Heart right ventricle (tissue), 16 donors: Measurements from ENCODE around the gene ATXN7L1. TPM values are rescaled to one million over a fixed set of nuclear protein-coding genes. Genes with fewer than 3 reads are reported as not detected.

Experiments
- ATAC-seq, 8 donors: fragments of 200-7000 bp; cut with Tn5 transposase; one replicate each; pipeline ENCODE4 v1.9.1; 2020; ENCODE audit warnings: mild to moderate bottlenecking in 8 of 8, moderate library complexity in 8 of 8, moderate number of reproducible peaks in 1 of 8
- DNase-seq, 2 donors: peaks; one replicate each; pipeline ENCODE4 v3.0.0-alpha.2; 2020
- H3K27ac ChIP-seq, 10 donors: fragments of 200-600 bp; sonication (generic) in 2 of 10; one replicate each; pipeline versions ENCODE4 v1.5.0 to v1.8.0; 2020 to 2022; ENCODE audit warnings: mild to moderate bottlenecking in 3 of 10
- H3K27me3 ChIP-seq, 7 donors: fragments of 200-600 bp; one replicate each; pipeline ENCODE4 v1.8.0; 2021 to 2022; ENCODE audit warnings: mild to moderate bottlenecking in 2 of 7
- H3K36me3 ChIP-seq, 9 donors: fragments of 200-600 bp; sonication (generic) in 1 of 9; one replicate each; pipeline versions ENCODE4 v1.5.0 to v1.8.0; 2020 to 2022; ENCODE audit warnings: mild to moderate bottlenecking in 2 of 9
- H3K4me1 ChIP-seq, 9 donors: fragments of 200-600 bp; sonication (generic) in 1 of 9; one replicate each; pipeline versions ENCODE4 v1.5.0 to v1.8.0; 2020 to 2022; ENCODE audit warnings: mild to moderate bottlenecking in 4 of 9
- H3K4me3 ChIP-seq, 10 donors: fragments of 200-600 bp; sonication (generic) in 2 of 10; one replicate each; pipeline versions ENCODE4 v1.5.0 to v1.8.0; 2020 to 2022; ENCODE audit warnings: mild to moderate bottlenecking in 7 of 10, moderate library complexity in 2 of 10
- H3K9me3 ChIP-seq, 11 donors: fragments of 200-600 bp in 10 of 11; sonication (generic) in 2 of 11; one replicate each; pipeline versions ENCODE4 v1.5.0 to v1.8.0; 2013 to 2022; ENCODE audit warnings: mild to moderate bottlenecking in 2 of 11, control low read depth in 1 of 11, moderate library complexity in 1 of 11
- WGBS, 2 donors: extraction: QIAGEN DNeasy Blood & Tissue Kit; methylation state at CpG; one replicate each; pipeline ENCODE4 v1.1.7; 2013; ENCODE audit warnings: inconsistent platforms in 1 of 2; 5-methylcytosine and 5-hydroxymethylcytosine counted together
- intact Hi-C, 10 donors: fragments of 100-400 bp; cut with DNase I; formaldehyde crosslinking; loops; one replicate each; pipeline versions ENCODE4 v1.11.1 to v1.14.2; 2022
- polyA plus RNA-seq, 2 donors: library from polyadenylated mRNA; stranded (reverse); fragments of 200-250 nt; gene quantifications; one replicate each; pipeline ENCODE4 v1.2.3, GENCODE V29; 2013
- total RNA-seq, 10 donors: library from RNA; stranded (reverse); fragmentation: NEBNext Ultra II Directional in 3 of 10; extraction: Animal tissue kit (Norgen Biotek cat#: 25700) in 3 of 10; gene quantifications; one replicate each; pipeline versions ENCODE4 v1.2.1 to v1.2.4, GENCODE V29; 2021 to 2023
- TF ChIP-seq, protein P1 (sequence below), 9 donors: fragments of 200-600 bp; sonication (generic) in 2 of 9; IDR thresholded peaks; one replicate each; pipeline versions ENCODE4 v1.5.0 to v1.8.0; 2021 to 2022; ENCODE audit warnings: antibody characterized with exemption in 9 of 9, mild to moderate bottlenecking in 5 of 9, moderate library complexity in 1 of 9
- donor health status: Arrhythmogenic right ventricular cardiomyopathy.
- donor health status: ischemic (EF 13 %, LVEDD 7.1; RV severe dilation, severe dysfunction).
- donor health status: healthy with polysubstance abuse.
- donor health status: DM: no; HTN: yes; CAD: no.
- donor health status: DM: no; HTN: no; CAD: no.
- donor health status: ischemic (EF 25% LVEDD 6.9; RV normal size, moderate dysfunction).
- donor health status: ischemic (EF 25% LVEDD 5.7; RV mildly dilated, moderate dysfunction).
- donor health status: healthy.
- donor health status: DM: yes; HTN: yes; CAD: no.
- donor health status: Ischemic cardiomyopathy.
- donor health status: ischemic (EF 35%, LVEDD 5.7; RV mildly dilated, moderate dysfunction).
- donor health status: nonischemic (EF 11% LVEDD 7.7; RV severe dilation, severe dysfunction).
- donor health status: DM: yes; HTN: yes; CAD: no.
- donor health status: PGD.
- donor health status: ischemic (EF 29% LVEDD 5.4; RV normal size, mild dysfunction).
- donor health status: nonischemic (EF 23%, LVEDD 6.1; RV moderate dilation, normal function).

The ATXN7L1 gene
- total and polyA plus RNA-seq, 12 donors = 1.7 to 7.2 (median 5.4) TPM

DNA sequence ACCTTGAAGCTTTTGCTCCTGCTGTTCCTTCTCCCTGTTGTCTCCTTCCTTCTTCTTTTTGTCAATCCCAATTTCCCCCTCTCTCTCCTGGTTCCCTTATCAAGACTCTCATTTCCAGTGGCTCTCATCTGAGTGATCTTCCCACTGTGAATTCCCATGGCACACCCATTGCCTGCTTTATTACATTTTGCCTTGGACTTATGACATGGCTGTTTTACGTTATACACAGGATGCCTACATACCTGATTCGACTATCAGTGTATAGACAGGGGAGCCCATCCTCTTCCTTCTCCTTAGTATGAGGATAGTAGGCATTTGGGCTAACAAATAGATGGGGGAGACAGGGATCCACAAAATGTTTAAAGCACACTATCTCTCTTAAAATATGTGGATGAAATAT lies 255.2 kb downstream of the ATXN7L1 start:
- H3K4me1 ChIP-seq = peaks cover 0 to 25% (median 12%) of the 10 kb centered on the region in 9 donors
- TF ChIP-seq, protein P1, sequence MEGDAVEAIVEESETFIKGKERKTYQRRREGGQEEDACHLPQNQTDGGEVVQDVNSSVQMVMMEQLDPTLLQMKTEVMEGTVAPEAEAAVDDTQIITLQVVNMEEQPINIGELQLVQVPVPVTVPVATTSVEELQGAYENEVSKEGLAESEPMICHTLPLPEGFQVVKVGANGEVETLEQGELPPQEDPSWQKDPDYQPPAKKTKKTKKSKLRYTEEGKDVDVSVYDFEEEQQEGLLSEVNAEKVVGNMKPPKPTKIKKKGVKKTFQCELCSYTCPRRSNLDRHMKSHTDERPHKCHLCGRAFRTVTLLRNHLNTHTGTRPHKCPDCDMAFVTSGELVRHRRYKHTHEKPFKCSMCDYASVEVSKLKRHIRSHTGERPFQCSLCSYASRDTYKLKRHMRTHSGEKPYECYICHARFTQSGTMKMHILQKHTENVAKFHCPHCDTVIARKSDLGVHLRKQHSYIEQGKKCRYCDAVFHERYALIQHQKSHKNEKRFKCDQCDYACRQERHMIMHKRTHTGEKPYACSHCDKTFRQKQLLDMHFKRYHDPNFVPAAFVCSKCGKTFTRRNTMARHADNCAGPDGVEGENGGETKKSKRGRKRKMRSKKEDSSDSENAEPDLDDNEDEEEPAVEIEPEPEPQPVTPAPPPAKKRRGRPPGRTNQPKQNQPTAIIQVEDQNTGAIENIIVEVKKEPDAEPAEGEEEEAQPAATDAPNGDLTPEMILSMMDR (IDR thresholded peaks at IDR 0.05) = no peak
- no peak overlapping the region for H3K4me3 ChIP-seq
- peak overlapping the region in 1 of 10 donors; percentile 18 for H3K27ac ChIP-seq
- no peak for DNase-seq
- peaks cover 0 to 71% (median 3%) of the 10 kb centered on the region in 9 donors for H3K36me3 ChIP-seq
- peaks cover 0 to 6% (median 0%) of the 10 kb centered on the region in 11 donors for H3K9me3 ChIP-seq
- H3K27me3 ChIP-seq = no peaks in the 10 kb centered on the region
- 38 to 49% methylated on average over 2 of the region's 2 CpGs for WGBS, 2 donors
- no peak for ATAC-seq
- intact Hi-C loops = no loop called here

DNA sequence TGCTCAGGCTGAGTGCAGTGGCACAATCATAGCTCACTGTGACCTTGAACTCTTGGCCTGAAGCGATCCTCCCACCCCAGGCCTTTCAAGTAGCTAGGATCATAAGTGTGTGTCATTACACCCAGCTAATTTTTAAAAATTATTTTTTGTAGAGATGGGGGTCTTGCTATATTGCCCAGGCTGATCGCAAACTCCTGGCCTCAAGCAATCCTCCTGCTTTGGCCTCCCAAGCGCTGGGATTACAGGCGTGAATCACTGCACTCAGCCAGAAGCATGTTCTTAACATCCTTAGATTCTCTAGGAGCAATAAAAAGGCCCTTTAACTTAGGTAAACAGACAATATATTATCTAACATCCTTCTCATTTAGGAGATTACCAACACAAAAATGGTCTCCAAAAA lies 256.8 kb downstream of the ATXN7L1 start:
- intact Hi-C loops = no loop called here
- Histone ChIP-seq H3K36me3 (peaks cover 0 to 75% (median 3%) of the 10 kb centered on the region in 9 donors), H3K4me3 (no peak overlapping the region), H3K27me3 (no peaks in the 10 kb centered on the region), H3K27ac (no peak overlapping the region), H3K9me3 (no peaks in the 10 kb centered on the region), H3K4me1 (peaks cover 0 to 25% (median 12%) of the 10 kb centered on the region in 9 donors)
- no peak for ATAC-seq
- no peak for DNase-seq
- 98 to 99% methylated on average over 4 of the region's 4 CpGs for WGBS, 2 donors
- TF ChIP-seq, protein P1 (IDR thresholded peaks at IDR 0.05) = no peak

DNA sequence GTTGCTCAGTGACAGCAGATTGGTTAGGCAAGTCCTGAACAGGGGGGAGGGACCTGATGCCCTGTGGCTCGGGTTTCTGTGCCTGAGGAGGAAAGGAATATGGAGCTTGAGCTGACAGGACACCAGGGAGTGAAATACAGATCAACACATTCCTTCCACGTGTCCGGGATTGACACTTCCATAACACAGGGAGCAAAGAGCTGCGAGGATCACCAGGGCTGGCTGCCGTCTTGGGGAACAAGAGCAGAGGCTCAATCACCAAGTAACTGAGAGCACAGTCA lies 258.4 kb downstream of the ATXN7L1 start:
- TF ChIP-seq, protein P1 (IDR thresholded peaks at IDR 0.05) = no peak

DNA sequence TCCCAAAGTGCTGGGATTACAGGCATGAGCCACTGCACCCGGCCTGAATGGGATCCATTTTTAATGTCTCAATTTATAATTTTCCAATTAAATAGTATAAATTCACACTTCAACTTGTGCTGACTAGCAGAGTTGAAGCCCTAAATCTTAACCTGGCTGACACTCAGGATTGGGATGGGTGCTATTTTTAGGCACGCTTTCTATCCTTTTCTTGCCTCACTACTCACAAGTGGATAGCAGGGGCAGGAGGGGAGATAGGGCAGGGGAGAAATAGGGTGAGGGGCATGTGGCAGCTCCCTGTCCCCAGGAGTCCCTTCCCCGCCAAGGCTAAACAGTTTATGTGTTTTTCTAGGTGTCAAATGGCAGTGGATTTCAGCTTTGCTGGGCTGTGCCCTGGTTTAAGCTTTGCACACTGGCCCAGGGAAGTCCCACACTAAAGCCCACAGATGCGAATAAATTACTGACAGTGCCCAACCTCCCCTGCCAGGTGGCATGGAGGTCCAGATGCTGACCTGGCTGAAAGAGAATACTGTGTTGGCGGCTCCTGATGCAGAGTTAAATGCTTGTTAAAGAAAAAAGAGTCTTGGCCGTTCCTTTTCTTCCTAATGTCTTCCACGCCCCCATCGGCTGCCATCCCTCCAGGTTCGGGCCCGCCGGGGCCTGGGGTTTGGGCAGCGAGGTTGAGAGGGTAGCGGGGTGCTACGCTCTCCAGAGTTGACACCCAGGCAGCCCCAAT lies 259.0 kb downstream of the ATXN7L1 start:
- no peaks in the 10 kb centered on the region for H3K27me3 ChIP-seq
- H3K4me3 ChIP-seq = no peak overlapping the region
- intact Hi-C loops = no loop called here
- 91 to 95% methylated on average over 14 of the region's 14 CpGs for WGBS, 2 donors
- peaks cover 0 to 25% (median 12%) of the 10 kb centered on the region in 9 donors for H3K4me1 ChIP-seq
- ATAC-seq (peak in 5 of 8 donors; percentile 15 to 53 (median 28)), DNase-seq (no peak)
- H3K9me3 ChIP-seq = no peaks in the 10 kb centered on the region
- H3K27ac ChIP-seq = no peak overlapping the region
- TF ChIP-seq, protein P1 (IDR thresholded peaks at IDR 0.05) = no peak
- H3K36me3 ChIP-seq = peaks cover 0 to 74% (median 8%) of the 10 kb centered on the region in 9 donors

More for the DNA sequence above, 258.4 kb downstream of the ATXN7L1 start:
- H3K36me3 ChIP-seq = peaks cover 0 to 75% (median 8%) of the 10 kb centered on the region in 9 donors
- no peak for DNase-seq
- intact Hi-C loops = no loop called here
- H3K4me3 ChIP-seq = no peak overlapping the region
- no peaks in the 10 kb centered on the region for H3K9me3 ChIP-seq
- no peaks in the 10 kb centered on the region for H3K27me3 ChIP-seq
- WGBS, 2 donors = 78 to 81% methylated on average over 5 of the region's 5 CpGs
- H3K27ac ChIP-seq = no peak overlapping the region
- H3K4me1 ChIP-seq = peaks cover 0 to 25% (median 12%) of the 10 kb centered on the region in 9 donors
- no peak for ATAC-seq
